PFSK-1 (cell line): ENCODE data around the gene ACAT2.

Experiments used
- POLR2AphosphoS5 ChIP-seq: IDR thresholded peaks from 2 replicates; pipeline ENCODE4 v1.6.1; 2012; ENCODE audit warnings: low read depth, mild to moderate bottlenecking, control low read depth, low read length, moderate library complexity
- TF ChIP-seq, protein P1 (sequence below), 2 experiments: IDR thresholded peaks; 2 replicates each; pipeline versions ENCODE4 v1.6.1 to v1.8.0; 2011 to 2012; ENCODE audit warnings: low read depth in 2 of 2, low read length in 2 of 2, control low read depth in 1 of 2, inconsistent platforms in 1 of 2, mild to moderate bottlenecking in 1 of 2, moderate library complexity in 1 of 2; ENCODE audit not compliant: insufficient read depth in 1 of 2

DNA sequence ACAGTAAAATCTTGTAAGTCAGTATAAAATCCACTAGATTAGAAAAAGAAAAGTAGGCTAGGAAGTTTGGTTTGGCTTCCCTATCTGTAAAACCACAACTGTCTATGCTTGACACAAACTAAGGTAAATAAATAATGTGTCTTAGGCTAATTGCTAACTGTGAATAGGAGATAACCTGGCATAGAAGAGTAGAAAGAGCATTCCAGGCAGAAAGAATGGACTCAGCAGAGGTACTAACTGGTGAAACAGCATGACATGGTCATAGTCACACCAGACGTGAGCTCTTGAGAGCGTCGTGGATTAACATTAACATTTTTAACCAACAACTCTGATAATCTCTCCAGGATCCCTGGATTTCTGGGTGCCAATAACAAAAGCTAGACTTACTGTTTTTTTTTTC, 43.2 kb upstream of the ACAT2 start:
- no peak for TF ChIP-seq POLR2AphosphoS5
- TF ChIP-seq, protein P1, sequence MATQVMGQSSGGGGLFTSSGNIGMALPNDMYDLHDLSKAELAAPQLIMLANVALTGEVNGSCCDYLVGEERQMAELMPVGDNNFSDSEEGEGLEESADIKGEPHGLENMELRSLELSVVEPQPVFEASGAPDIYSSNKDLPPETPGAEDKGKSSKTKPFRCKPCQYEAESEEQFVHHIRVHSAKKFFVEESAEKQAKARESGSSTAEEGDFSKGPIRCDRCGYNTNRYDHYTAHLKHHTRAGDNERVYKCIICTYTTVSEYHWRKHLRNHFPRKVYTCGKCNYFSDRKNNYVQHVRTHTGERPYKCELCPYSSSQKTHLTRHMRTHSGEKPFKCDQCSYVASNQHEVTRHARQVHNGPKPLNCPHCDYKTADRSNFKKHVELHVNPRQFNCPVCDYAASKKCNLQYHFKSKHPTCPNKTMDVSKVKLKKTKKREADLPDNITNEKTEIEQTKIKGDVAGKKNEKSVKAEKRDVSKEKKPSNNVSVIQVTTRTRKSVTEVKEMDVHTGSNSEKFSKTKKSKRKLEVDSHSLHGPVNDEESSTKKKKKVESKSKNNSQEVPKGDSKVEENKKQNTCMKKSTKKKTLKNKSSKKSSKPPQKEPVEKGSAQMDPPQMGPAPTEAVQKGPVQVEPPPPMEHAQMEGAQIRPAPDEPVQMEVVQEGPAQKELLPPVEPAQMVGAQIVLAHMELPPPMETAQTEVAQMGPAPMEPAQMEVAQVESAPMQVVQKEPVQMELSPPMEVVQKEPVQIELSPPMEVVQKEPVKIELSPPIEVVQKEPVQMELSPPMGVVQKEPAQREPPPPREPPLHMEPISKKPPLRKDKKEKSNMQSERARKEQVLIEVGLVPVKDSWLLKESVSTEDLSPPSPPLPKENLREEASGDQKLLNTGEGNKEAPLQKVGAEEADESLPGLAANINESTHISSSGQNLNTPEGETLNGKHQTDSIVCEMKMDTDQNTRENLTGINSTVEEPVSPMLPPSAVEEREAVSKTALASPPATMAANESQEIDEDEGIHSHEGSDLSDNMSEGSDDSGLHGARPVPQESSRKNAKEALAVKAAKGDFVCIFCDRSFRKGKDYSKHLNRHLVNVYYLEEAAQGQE (IDR thresholded peaks at IDR 0.05; ENCODE audit: insufficient read depth in 1 of 2, low read depth in 2 of 2, low read length in 2 of 2): no peak
